Inflammatory macrophage (primary cell): Measurements from ENCODE around the gene FBXO36.
A peak's percentile ranks its signal among the peaks of the same experiment; 100 is the strongest.
"Not testable (repeated sequence)": the region's sequence is repeated elsewhere in the genome, so short reads cannot be mapped to it uniquely, and the experiment has no call there.

Experiments used
- DNase-seq, 2 donors: peaks; one replicate each; pipeline ENCODE4 v3.0.0-alpha.2; 2020 to 2022
- total RNA-seq, 18 experiments: gene quantifications; one replicate each; lab custom pipeline; 2026; ENCODE audit warnings: mixed read lengths in 6 of 18, inconsistent platforms in 2 of 18; lab: John Stamatoyannopoulos, UW

The FBXO36 gene
- total RNA-seq = 0.17 to 1.3 (median 0.79) reads per million in 18 experiments

- DNase-seq = peak; percentile 83 to 86
These were observed at the start of gene FBXO36 for GRCh38 chr2:229922449-229923386. TSS of gene FBXO36 (plus strand) at chr2:229922503. CDS start at chr2:229922514, 11 bp downstream.

- DNase-seq = no peak
These were observed 49.2 kb upstream of the FBXO36 start for GRCh38 chr2:229873123-229873581.

GRCh38 chr2:229874647-229875046, 47.7 kb upstream of the FBXO36 start:
- DNase-seq = no peak

- no peak for DNase-seq
These were observed 46.8 kb upstream of the FBXO36 start for GRCh38 chr2:229875549-229875948.

- no peak for DNase-seq
These were observed 42.9 kb upstream of the FBXO36 start for GRCh38 chr2:229879191-229879950.

- no peak for DNase-seq
These were observed 41.3 kb upstream of the FBXO36 start for GRCh38 chr2:229880892-229881586.

- no peak for DNase-seq
These were observed 39.7 kb upstream of the FBXO36 start for GRCh38 chr2:229882583-229882982.

- no peak for DNase-seq
These were observed 37.3 kb upstream of the FBXO36 start for GRCh38 chr2:229884775-229885699.

- no peak for DNase-seq
These were observed 34.9 kb upstream of the FBXO36 start for GRCh38 chr2:229887441-229887840.

GRCh38 chr2:229888031-229888430, 34.3 kb upstream of the FBXO36 start:
- DNase-seq = no peak

- no peak for DNase-seq
These were observed 33.3 kb upstream of the FBXO36 start for GRCh38 chr2:229889023-229889422.

GRCh38 chr2:229896857-229897256, 25.4 kb upstream of the FBXO36 start:
- DNase-seq = no peak

- DNase-seq = no peak
These were observed 22.7 kb upstream of the FBXO36 start for GRCh38 chr2:229899604-229900003.

- DNase-seq = no peak
These were observed 22.3 kb upstream of the FBXO36 start for GRCh38 chr2:229900012-229900411.

- DNase-seq = not testable (repeated sequence)
These were observed 21.8 kb upstream of the FBXO36 start for GRCh38 chr2:229900514-229900913.

GRCh38 chr2:229901819-229902218, 20.5 kb upstream of the FBXO36 start:
- no peak for DNase-seq

GRCh38 chr2:229903037-229903436, 19.3 kb upstream of the FBXO36 start:
- DNase-seq = no peak

GRCh38 chr2:229905601-229906000, 16.7 kb upstream of the FBXO36 start:
- DNase-seq = no peak

- no peak for DNase-seq
These were observed 13.2 kb upstream of the FBXO36 start for GRCh38 chr2:229909090-229909489.

GRCh38 chr2:229910147-229910831, 12.0 kb upstream of the FBXO36 start:
- no peak for DNase-seq

GRCh38 chr2:229910832-229911412, 11.4 kb upstream of the FBXO36 start:
- DNase-seq = no peak
